ENCODE results near the gene GRM7. TPM values are rescaled to one million over a fixed set of nuclear protein-coding genes. Genes with fewer than 3 reads are reported as not detected.

Gene GRM7
- total RNA-seq, 4 donors from 2014 or later: 0.39 TPM; not detected in 3

DNA sequence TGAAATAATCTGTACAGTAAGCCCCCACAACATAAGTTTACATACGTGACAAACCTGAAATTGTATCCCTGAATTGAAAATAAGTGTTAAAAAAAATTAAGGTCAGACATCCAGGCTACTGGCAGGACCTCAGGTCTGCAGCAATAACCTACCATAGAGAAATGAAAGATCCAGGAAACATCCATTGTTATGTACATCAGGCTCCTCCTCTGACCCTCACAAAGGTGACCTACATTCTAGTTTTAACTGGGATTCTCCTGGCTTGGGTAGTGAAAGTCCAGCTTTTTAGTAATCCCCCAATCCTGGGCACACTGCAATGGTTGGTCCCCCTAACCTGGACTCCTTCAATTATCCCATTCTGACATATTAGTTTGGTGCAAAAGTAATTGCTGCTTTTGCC, 891.1 kb downstream of the GRM7 start:
- no peak overlapping the region for H3K4me3 ChIP-seq
- 88% methylated on average over 1 of the region's 1 CpG for WGBS
- TF ChIP-seq EP300 (IDR thresholded peaks at IDR 0.05) (no peak), POLR2A (IDR thresholded peaks at IDR 0.05; ENCODE audit: low read depth) (no peak), POLR2AphosphoS5 (IDR thresholded peaks at IDR 0.05) (no peak)
- TF ChIP-seq, protein P1, sequence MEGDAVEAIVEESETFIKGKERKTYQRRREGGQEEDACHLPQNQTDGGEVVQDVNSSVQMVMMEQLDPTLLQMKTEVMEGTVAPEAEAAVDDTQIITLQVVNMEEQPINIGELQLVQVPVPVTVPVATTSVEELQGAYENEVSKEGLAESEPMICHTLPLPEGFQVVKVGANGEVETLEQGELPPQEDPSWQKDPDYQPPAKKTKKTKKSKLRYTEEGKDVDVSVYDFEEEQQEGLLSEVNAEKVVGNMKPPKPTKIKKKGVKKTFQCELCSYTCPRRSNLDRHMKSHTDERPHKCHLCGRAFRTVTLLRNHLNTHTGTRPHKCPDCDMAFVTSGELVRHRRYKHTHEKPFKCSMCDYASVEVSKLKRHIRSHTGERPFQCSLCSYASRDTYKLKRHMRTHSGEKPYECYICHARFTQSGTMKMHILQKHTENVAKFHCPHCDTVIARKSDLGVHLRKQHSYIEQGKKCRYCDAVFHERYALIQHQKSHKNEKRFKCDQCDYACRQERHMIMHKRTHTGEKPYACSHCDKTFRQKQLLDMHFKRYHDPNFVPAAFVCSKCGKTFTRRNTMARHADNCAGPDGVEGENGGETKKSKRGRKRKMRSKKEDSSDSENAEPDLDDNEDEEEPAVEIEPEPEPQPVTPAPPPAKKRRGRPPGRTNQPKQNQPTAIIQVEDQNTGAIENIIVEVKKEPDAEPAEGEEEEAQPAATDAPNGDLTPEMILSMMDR (IDR thresholded peaks at IDR 0.05): no peak
- H3K4me1 ChIP-seq: peaks cover 0 to 9% (median 7%) of the 10 kb centered on the region in 4 donors
- H3K9me3 ChIP-seq: no peaks in the 10 kb centered on the region
- intact Hi-C loops (cut with DNase I): no loop called here
- H3K27me3 ChIP-seq: no peaks in the 10 kb centered on the region
- no peak for DNase-seq (ENCODE audit: extremely low spot score)
- no peak overlapping the region for H3K27ac ChIP-seq (replicated peaks in 1 of 4)
- no peaks in the 10 kb centered on the region for H3K36me3 ChIP-seq

DNA sequence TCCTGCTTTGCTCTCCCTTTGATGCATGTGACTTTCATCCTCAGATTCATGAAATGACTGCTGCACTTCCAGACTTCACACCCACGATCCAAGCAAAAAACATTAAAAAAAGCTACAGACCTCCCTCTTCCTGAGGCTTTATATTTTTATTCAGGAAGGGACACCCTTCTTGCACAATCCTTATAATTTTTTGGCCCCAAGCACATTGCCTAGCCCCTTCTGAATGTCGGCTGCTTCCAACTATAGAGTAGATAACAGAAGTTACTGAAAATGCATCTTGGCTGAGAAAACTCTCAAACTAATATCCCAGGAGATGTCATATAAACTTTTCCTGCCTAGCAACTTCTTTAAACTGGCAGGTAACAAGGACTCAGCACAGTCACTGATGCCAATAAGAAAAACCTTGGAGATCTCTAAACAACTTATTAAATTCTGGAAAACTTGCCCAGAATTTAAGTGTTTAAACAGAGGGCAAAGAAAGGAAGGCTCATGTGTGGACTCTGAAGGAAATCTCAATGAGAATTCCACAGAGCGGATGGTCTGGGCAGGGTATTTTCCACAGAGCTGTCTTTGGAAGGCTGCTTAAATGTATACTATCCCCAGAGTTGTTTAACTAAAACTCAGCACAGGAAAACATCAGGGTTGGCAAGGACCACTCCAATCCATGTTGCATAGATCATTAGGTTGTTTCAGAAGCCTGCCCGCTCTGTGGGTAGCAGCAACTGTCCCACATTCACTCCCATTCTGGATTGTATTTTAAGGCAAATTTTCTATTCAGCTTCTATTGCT, 893.9 kb downstream of the GRM7 start:
- intact Hi-C loops (cut with DNase I): no loop called here
- no peaks in the 10 kb centered on the region for H3K9me3 ChIP-seq
- H3K4me3 ChIP-seq: no peak overlapping the region
- no peak for DNase-seq (ENCODE audit: extremely low spot score)
- peaks cover 0 to 9% (median 7%) of the 10 kb centered on the region in 4 donors for H3K4me1 ChIP-seq
- H3K27me3 ChIP-seq: no peaks in the 10 kb centered on the region
- TF ChIP-seq POLR2AphosphoS5 (IDR thresholded peaks at IDR 0.05) (no peak), POLR2A (IDR thresholded peaks at IDR 0.05; ENCODE audit: low read depth) (no peak), EP300 (IDR thresholded peaks at IDR 0.05) (no peak)
- TF ChIP-seq, protein P1 (IDR thresholded peaks at IDR 0.05): no peak
- 55% methylated on average over 4 of the region's 4 CpGs for WGBS
- no peaks in the 10 kb centered on the region for H3K36me3 ChIP-seq
- H3K27ac ChIP-seq (replicated peaks in 1 of 4): no peak overlapping the region

DNA sequence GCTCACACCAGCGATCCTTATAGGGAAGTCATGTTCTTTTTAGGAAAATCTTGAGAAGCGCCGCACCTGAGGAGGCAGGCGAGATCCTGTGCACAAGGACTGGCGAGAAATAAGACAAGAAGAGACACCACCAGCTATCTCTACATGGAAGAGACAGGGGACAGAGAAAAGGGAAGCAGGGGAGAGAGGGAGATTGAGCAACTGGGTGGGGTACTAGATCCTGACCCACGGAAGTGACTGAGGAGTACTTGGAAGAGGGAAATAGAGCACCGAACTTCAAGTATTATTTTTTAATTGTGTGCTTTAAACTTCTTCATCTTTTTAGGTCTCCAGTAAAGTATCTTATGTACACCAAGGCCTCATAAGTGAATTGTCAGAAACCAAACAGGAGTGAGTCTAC, 898.7 kb downstream of the GRM7 start:
- 90% methylated on average over 7 of the region's 7 CpGs for WGBS
- H3K4me3 ChIP-seq: no peak overlapping the region
- peaks cover 0 to 7% (median 5%) of the 10 kb centered on the region in 4 donors for H3K4me1 ChIP-seq
- no peak for DNase-seq (ENCODE audit: extremely low spot score)
- H3K27ac ChIP-seq (replicated peaks in 1 of 4): no peak overlapping the region
- no peaks in the 10 kb centered on the region for H3K27me3 ChIP-seq
- no peaks in the 10 kb centered on the region for H3K36me3 ChIP-seq
- intact Hi-C loops (cut with DNase I): no loop called here
- TF ChIP-seq, protein P1 (IDR thresholded peaks at IDR 0.05): no peak
- no peak for TF ChIP-seq POLR2A (IDR thresholded peaks at IDR 0.05; ENCODE audit: low read depth)
- no peak for TF ChIP-seq EP300 (IDR thresholded peaks at IDR 0.05)
- no peak for TF ChIP-seq POLR2AphosphoS5 (IDR thresholded peaks at IDR 0.05)
- H3K9me3 ChIP-seq: no peaks in the 10 kb centered on the region

DNA sequence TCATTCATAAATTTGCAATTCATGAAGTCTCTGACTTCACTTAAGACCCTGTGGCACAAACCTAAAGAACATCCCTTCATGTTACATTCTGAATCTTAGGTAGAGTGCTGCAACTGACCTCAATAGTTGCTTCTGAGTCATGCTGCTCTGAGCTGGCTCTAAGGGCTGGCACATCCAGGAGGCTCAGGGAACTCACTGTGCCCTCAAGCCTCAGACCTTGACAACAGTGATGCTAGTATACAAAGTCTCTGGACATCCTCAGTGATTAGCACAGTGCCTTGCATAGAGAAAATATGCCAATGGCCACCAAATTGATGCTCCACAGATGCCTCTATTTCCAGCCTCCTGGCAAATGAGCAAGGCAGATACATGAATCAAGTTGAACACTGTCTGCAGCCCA, 899.8 kb downstream of the GRM7 start:
- intact Hi-C loops (cut with DNase I): no loop called here
- TF ChIP-seq, protein P1 (IDR thresholded peaks at IDR 0.05): no peak
- TF ChIP-seq POLR2A (IDR thresholded peaks at IDR 0.05; ENCODE audit: low read depth) (no peak), POLR2AphosphoS5 (IDR thresholded peaks at IDR 0.05) (no peak), EP300 (IDR thresholded peaks at IDR 0.05) (no peak)
- H3K9me3 ChIP-seq: no peaks in the 10 kb centered on the region
- H3K27me3 ChIP-seq: no peaks in the 10 kb centered on the region
- no peaks in the 10 kb centered on the region for H3K36me3 ChIP-seq
- H3K4me1 ChIP-seq: no peaks in the 10 kb centered on the region
- H3K4me3 ChIP-seq: no peak overlapping the region
- peak; percentile 84 for DNase-seq (ENCODE audit: extremely low spot score)
- no peak overlapping the region for H3K27ac ChIP-seq (replicated peaks in 1 of 4)

Data from esophagus muscularis mucosa (tissue), 4 donors.